Measurements from ENCODE around the gene PNPLA8.

DNA sequence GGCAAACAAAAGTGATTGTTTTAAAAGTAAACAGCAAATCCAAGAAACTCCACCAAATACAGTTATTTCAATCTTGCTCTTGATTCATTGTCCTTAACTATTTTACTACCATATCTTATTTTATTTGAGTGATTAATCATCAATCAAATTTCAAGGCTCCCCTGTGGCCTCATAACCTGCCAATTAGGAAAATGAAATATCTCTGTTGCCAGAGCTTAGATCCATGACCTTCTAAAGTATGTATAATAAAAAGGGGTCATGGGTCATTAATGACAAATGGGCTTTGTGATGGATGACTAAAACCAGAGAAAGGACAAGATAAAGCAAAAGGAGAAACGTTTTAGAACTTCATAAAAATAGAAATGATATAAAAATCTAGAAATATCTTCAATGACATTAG is 98.2 kb downstream of the PNPLA8 start:
- TF ChIP-seq, protein P1, sequence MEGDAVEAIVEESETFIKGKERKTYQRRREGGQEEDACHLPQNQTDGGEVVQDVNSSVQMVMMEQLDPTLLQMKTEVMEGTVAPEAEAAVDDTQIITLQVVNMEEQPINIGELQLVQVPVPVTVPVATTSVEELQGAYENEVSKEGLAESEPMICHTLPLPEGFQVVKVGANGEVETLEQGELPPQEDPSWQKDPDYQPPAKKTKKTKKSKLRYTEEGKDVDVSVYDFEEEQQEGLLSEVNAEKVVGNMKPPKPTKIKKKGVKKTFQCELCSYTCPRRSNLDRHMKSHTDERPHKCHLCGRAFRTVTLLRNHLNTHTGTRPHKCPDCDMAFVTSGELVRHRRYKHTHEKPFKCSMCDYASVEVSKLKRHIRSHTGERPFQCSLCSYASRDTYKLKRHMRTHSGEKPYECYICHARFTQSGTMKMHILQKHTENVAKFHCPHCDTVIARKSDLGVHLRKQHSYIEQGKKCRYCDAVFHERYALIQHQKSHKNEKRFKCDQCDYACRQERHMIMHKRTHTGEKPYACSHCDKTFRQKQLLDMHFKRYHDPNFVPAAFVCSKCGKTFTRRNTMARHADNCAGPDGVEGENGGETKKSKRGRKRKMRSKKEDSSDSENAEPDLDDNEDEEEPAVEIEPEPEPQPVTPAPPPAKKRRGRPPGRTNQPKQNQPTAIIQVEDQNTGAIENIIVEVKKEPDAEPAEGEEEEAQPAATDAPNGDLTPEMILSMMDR (IDR thresholded peaks at IDR 0.05; ENCODE audit: low read length), result no peak
- TF ChIP-seq EZH2 (optimal IDR thresholded peaks at IDR 0.05; ENCODE audit: low read depth, low read length), result no peak

Data from MM.1S (cell line).